K562 (cell line): ENCODE results near the gene SDK1. TPM values are rescaled to one million over a fixed set of nuclear protein-coding genes. Genes with fewer than 3 reads are reported as not detected.

ENCODE experiments used
- ATAC-seq: fragments of 200-7000 bp; cut with Tn5 transposase; 3 replicates; pipeline ENCODE4 v1.9.1; 2020; ENCODE audit warnings: moderate library complexity
- BruUV-seq: library from RNA; stranded (reverse); fragments of 400-500 nt; replicated peaks from 2 replicates; lab custom pipeline; 2021; lab: Mats Ljungman, UMichigan
- CTCF ChIA-PET: fragments of 300-600 bp; formaldehyde crosslinking; extraction: SDS; loops from one replicate; lab custom pipeline; 2021; ENCODE audit warnings: low intra/inter-chr PET ratio; lab: Yijun Ruan, JAX
- POLR2A ChIA-PET: fragments of 300-600, 350-650 bp; sonication (Branson Sonifier 250); formaldehyde crosslinking; extraction: SDS; loops from one replicate; lab custom pipeline; 2021; ENCODE audit warnings: antibody characterized with exemption, inconsistent platforms; lab: Yijun Ruan, JAX
- DNase-seq, 4 experiments: peaks; one replicate each; pipeline versions ENCODE4 v3.0.0 to v3.0.0-alpha.2; 2011 to 2018; ENCODE audit warnings: low spot score in 3 of 4, mixed read lengths in 3 of 4; ENCODE audit errors: extremely low read depth in 1 of 4
- FAIRE-seq: peaks from 2 replicates; lab custom pipeline; 2011; peaks lifted over from hg19 to GRCh38; lab: Jason Lieb, UNC
- H2AFZ ChIP-seq: 2 replicates; pipeline ENCODE4 v1.6.0; 2011; ENCODE audit warnings: low read depth, low read length, control low read depth, inconsistent platforms
- H3K27ac ChIP-seq: fragments of 200-600 bp; 3 replicates; pipeline ENCODE4 v1.8.0; 2011; ENCODE audit warnings: low read depth, mild to moderate bottlenecking, control low read depth, inconsistent platforms, low read length, moderate library complexity, mixed read lengths; ENCODE audit errors: extremely low read depth
- H3K27me3 ChIP-seq, 2 experiments: fragments of 300-600 bp in 1 of 2; 2 replicates in 1 of 2; 3 replicates in 1 of 2; pipeline versions ENCODE4 v1.6.0 to v1.8.0; 2011; ENCODE audit warnings: inconsistent platforms in 2 of 2, low read length in 2 of 2, mild to moderate bottlenecking in 1 of 2, mixed read lengths in 1 of 2, moderate library complexity in 1 of 2; ENCODE audit not compliant: control insufficient read depth in 2 of 2, insufficient read depth in 2 of 2
- H3K36me3 ChIP-seq: fragments of 300-600 bp; 3 replicates; pipeline ENCODE4 v1.8.0; 2011; ENCODE audit warnings: mild to moderate bottlenecking, low read length, inconsistent platforms; ENCODE audit not compliant: control insufficient read depth, insufficient read depth
- H3K4me1 ChIP-seq, 2 experiments: fragments of 200-600 bp in 1 of 2; replicated peaks in 1 of 2; 2 replicates in 1 of 2; 3 replicates in 1 of 2; pipeline versions ENCODE4 v1.5.1 to v1.8.0; 2011; ENCODE audit warnings: inconsistent platforms in 2 of 2, low read length in 2 of 2, mild to moderate bottlenecking in 1 of 2, mixed read lengths in 1 of 2, moderate library complexity in 1 of 2; ENCODE audit not compliant: control insufficient read depth in 2 of 2, insufficient read depth in 2 of 2
- H3K4me2 ChIP-seq: 2 replicates; pipeline ENCODE4 v1.6.1; 2011; ENCODE audit warnings: low read length, control low read depth, inconsistent platforms, mixed read lengths; ENCODE audit not compliant: insufficient read depth
- H3K4me3 ChIP-seq: fragments of 200-600 bp; sonication (generic), shearing (Covaris generic); 2 replicates; pipeline ENCODE4 v1.5.1; 2016; ENCODE audit warnings: control low read depth, inconsistent platforms
- H3K79me2 ChIP-seq: fragments of 200-600 bp; 3 replicates; pipeline ENCODE4 v1.8.0; 2011; ENCODE audit warnings: low read length, inconsistent platforms; ENCODE audit not compliant: control insufficient read depth, insufficient read depth
- H3K9ac ChIP-seq, 2 experiments: 2 replicates each; pipeline versions ENCODE4 v1.6.0 to v1.6.1; 2011; ENCODE audit warnings: low read depth in 2 of 2, low read length in 2 of 2, control low read depth in 1 of 2, inconsistent platforms in 1 of 2, mild to moderate bottlenecking in 1 of 2, mixed read lengths in 1 of 2; ENCODE audit not compliant: insufficient read depth in 1 of 2
- H3K9me1 ChIP-seq: one replicate; pipeline ENCODE4 v1.6.0; 2011; ENCODE audit warnings: inconsistent platforms, mild to moderate bottlenecking, low read length, moderate library complexity; ENCODE audit not compliant: control insufficient read depth, insufficient read depth
- H3K9me3 ChIP-seq: replicated peaks from 2 replicates; pipeline ENCODE4 v1.5.1; 2011; ENCODE audit warnings: low read depth, low read length, inconsistent platforms; ENCODE audit not compliant: control insufficient read depth, insufficient read depth
- H4K20me1 ChIP-seq: replicated peaks from 2 replicates; pipeline ENCODE4 v1.6.1; 2011; ENCODE audit warnings: low read length, inconsistent platforms, mixed read lengths; ENCODE audit not compliant: control insufficient read depth, insufficient read depth
- ATF2 ChIP-seq: sonication (generic); formaldehyde crosslinking; IDR thresholded peaks from 2 replicates; pipeline ENCODE4 v1.8.1; 2022; ENCODE audit warnings: missing genetic modification reagents
- COPS2 ChIP-seq: fragments of 450-650 bp; conservative IDR thresholded peaks from 2 replicates; pipeline ENCODE4 v1.6.1; 2016; ENCODE audit warnings: mild to moderate bottlenecking, moderate library complexity
- CREB1 ChIP-seq, 2 experiments: sonication (generic) in 1 of 2; formaldehyde crosslinking in 1 of 2; IDR thresholded peaks; 2 replicates each; pipeline versions ENCODE4 v1.6.1 to v1.8.0; 2012 to 2022; ENCODE audit warnings: inconsistent platforms in 1 of 2, mild to moderate bottlenecking in 1 of 2, missing genetic modification reagents in 1 of 2, moderate library complexity in 1 of 2
- GABPB1 ChIP-seq: sonication (generic); formaldehyde crosslinking; IDR thresholded peaks from 2 replicates; pipeline ENCODE4 v1.8.0; 2022; ENCODE audit warnings: mild to moderate bottlenecking, missing genetic modification reagents
- GATA2 ChIP-seq: sonication (generic); formaldehyde crosslinking; IDR thresholded peaks from 2 replicates; pipeline ENCODE4 v1.4.0; 2020; ENCODE audit warnings: mild to moderate bottlenecking, missing genetic modification reagents
- HBP1 ChIP-seq: fragments of 450-650 bp; formaldehyde crosslinking; IDR thresholded peaks from 2 replicates; pipeline ENCODE4 v1.4.0; 2022; ENCODE audit warnings: missing genetic modification characterization
- HINFP ChIP-seq: fragments of 450-650 bp; conservative IDR thresholded peaks from 2 replicates; pipeline ENCODE4 v1.6.1; 2016; ENCODE audit warnings: missing genetic modification characterization, low read depth, mild to moderate bottlenecking, control low read depth, missing compliant biosample characterization
- POU5F1 ChIP-seq: fragments of 150-350 bp; IDR thresholded peaks from 2 replicates; pipeline ENCODE4 v1.6.1; 2014; ENCODE audit warnings: borderline replicate concordance, low read length, low read depth, mild to moderate bottlenecking; ENCODE audit not compliant: partially characterized antibody
- SMAD4 ChIP-seq: fragments of 250-450 bp; sonication (Bioruptor Pico); conservative IDR thresholded peaks from 2 replicates; pipeline ENCODE4 v1.8.0; 2021; ENCODE audit warnings: inconsistent platforms, mild to moderate bottlenecking, moderate library complexity
- STAT5A ChIP-seq: IDR thresholded peaks from 2 replicates; pipeline ENCODE4 v1.6.1; 2012; ENCODE audit warnings: low read length, inconsistent platforms, borderline replicate concordance
- ZBTB49 ChIP-seq: sonication (generic); formaldehyde crosslinking; IDR thresholded peaks from 2 replicates; pipeline ENCODE4 v1.8.0; 2022; ENCODE audit warnings: missing genetic modification reagents, mild to moderate bottlenecking, borderline replicate concordance
- ZNF124 ChIP-seq: sonication (generic); formaldehyde crosslinking; IDR thresholded peaks from 2 replicates; pipeline ENCODE4 v1.8.1; 2022; ENCODE audit warnings: missing genetic modification reagents
- ZNF133 ChIP-seq: fragments of 250-450 bp; sonication (Bioruptor Pico); IDR thresholded peaks from 2 replicates; pipeline ENCODE4 v1.4.0; 2020; ENCODE audit warnings: mild to moderate bottlenecking
- WGBS: fragments of 100-300 bp; shearing (Covaris generic); methylation state at CpG from one replicate; pipeline ENCODE4 v1.1.6; 2016; ENCODE audit warnings: low coverage, mixed read lengths; ENCODE audit not compliant: insufficient coverage; ENCODE audit errors: missing lambda C conversion rate; 5-methylcytosine and 5-hydroxymethylcytosine counted together
- in situ Hi-C: fragments of 300-500 bp; cut with MboI; formaldehyde crosslinking; loops from 4 replicates; pipeline ENCODE4 v1.15.0; 2018; ENCODE audit warnings: inconsistent platforms, mixed read lengths
- intact Hi-C: fragments of 100-400 bp; cut with micrococcal nuclease; formaldehyde crosslinking; loops from 2 replicates; pipeline ENCODE4 v1.14.2; 2022
- polyA plus RNA-seq, 8 experiments: library from polyadenylated mRNA; depleted of rRNA in 4 of 8; stranded (reverse) in 5 of 8; unstranded in 3 of 8; fragments of >200 nt; fragmentation: Nextera tagmentation in 2 of 8; fragmentation: Illumina TruSeq in 1 of 8; extraction: Ambion mirVana in 2 of 8; extraction: Trizol in 1 of 8; gene quantifications; 2 replicates each; pipeline versions ENCODE4 v1.2.1 to v1.2.3, GENCODE V29; 2011 to 2014; ENCODE audit warnings: inconsistent platforms in 1 of 8, missing spikeins in 1 of 8
- total RNA-seq, 7 experiments: library from RNA; depleted of rRNA in 6 of 7; stranded (reverse); fragments of >200 nt in 6 of 7; fragmentation: Illumina TruSeq in 2 of 7; extraction: Trizol in 2 of 7; gene quantifications; 2 replicates each; pipeline versions ENCODE4 v1.2.1 to v1.2.3, GENCODE V29; 2011 to 2021; ENCODE audit warnings: low replicate concordance in 1 of 7
- TF ChIP-seq, protein P1 (sequence below): fragments of 200-800 bp; sonication (Bioruptor generic); IDR thresholded peaks from 2 replicates; pipeline ENCODE4 v1.6.1; 2017; ENCODE audit warnings: missing genetic modification characterization, missing compliant biosample characterization

Gene SDK1
- total and polyA plus RNA-seq, 9 of the 15 experiments (the other 6 are each of a cell fraction or from before 2014, with no cell fraction given): 0.16 TPM; not detected in 8

DNA sequence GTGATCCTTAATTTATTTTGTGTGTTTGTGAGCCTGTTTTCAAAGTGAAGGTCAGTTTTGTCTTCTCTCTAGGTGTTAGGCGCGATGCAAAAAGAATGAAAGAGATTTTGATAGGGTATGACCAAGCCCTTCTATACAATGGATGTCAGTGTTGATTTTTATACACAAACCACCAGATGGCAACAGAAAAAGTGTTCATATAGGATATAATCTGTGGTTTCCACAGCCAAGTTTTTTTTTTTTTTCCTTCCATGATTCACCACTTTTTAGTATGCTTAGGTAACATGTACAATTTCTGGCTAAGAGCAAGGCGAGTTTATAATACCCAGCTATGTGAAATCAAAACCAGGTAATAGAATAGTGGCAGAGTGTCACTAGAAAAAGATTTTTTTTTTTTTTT lies 8.1 kb downstream of the SDK1 start:
- Histone ChIP-seq H3K9me1 (no peaks in the 10 kb centered on the region), H3K4me1 (no peaks in the 10 kb centered on the region), H3K9me3 (no peaks in the 10 kb centered on the region), H3K4me2 (no peak overlapping the region), H3K27me3 (no peaks in the 10 kb centered on the region), H3K27ac (no peak overlapping the region), H3K4me3 (no peak overlapping the region), H3K36me3 (no peaks in the 10 kb centered on the region), H3K9ac (no peak overlapping the region), H4K20me1 (no peaks in the 10 kb centered on the region), H3K79me2 (no peaks in the 10 kb centered on the region), H2AFZ (no peak overlapping the region)
- ATAC-seq (no peak), FAIRE-seq (no peak), DNase-seq (no peak)
- ChIA-PET CTCF (interaction anchor here (0.6 kb wide), 1 partner anchor 1169 kb away, joined by 4 read pairs; no protein-coding TSS in a partner anchor), POLR2A (no interaction called here)
- WGBS: 1% methylated on average over 3 of the region's 3 CpGs
- in situ Hi-C loops: no loop called here
- intact Hi-C loops: no loop called here
- no TSS peak for BruUV-seq
- TF ChIP-seq COPS2 (no peak), CREB1 (IDR thresholded peaks at IDR 0.05) (no peak), CREB1 (CRISPR knock-in tag; IDR thresholded peaks at IDR 0.05) (no peak), POU5F1 (no peak), ATF2 (no peak), SMAD4 (CRISPR knock-in tag) (no peak), ZNF124 (CRISPR knock-in tag) (no peak), ZNF133 (CRISPR knock-in tag) (no peak), GABPB1 (CRISPR knock-in tag) (no peak), STAT5A (no peak), HBP1 (CRISPR knock-in tag) (no peak), GATA2 (no peak), ZBTB49 (CRISPR knock-in tag) (no peak), HINFP (no peak)
- TF ChIP-seq, protein P1, sequence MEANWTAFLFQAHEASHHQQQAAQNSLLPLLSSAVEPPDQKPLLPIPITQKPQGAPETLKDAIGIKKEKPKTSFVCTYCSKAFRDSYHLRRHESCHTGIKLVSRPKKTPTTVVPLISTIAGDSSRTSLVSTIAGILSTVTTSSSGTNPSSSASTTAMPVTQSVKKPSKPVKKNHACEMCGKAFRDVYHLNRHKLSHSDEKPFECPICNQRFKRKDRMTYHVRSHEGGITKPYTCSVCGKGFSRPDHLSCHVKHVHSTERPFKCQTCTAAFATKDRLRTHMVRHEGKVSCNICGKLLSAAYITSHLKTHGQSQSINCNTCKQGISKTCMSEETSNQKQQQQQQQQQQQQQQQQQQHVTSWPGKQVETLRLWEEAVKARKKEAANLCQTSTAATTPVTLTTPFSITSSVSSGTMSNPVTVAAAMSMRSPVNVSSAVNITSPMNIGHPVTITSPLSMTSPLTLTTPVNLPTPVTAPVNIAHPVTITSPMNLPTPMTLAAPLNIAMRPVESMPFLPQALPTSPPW: no peak
